ENCODE results near the gene HSP90AA1. TPM values are rescaled to one million over a fixed set of nuclear protein-coding genes. Genes with fewer than 3 reads are reported as not detected.

The HSP90AA1 gene
- total RNA-seq, 1 donor from 2014 or later = 120 TPM

DNA sequence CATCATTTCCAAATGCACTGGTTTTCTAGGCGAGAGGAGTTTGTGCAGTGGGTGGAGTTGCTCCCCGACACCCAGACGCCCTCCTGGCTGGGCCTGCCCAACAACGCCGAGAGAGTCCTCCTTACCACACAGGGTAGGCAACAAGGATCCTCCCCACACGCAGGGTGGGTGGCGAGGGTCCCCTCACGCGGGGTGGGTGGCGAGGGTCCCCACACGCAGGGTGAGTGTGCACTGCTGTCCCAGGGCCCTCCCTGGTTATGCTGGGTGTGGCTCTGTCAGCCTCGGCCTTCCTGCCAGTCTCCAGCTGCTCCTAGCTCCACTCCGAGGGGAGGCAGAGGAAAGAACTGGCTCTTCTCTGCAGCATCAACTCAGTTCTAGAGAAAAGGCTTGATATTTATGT is 42.3 kb downstream of the HSP90AA1 start:
- Histone ChIP-seq H3K4me1 (peaks cover 0 to 3% of the 10 kb centered on the region in 2 donors), H3K36me3 (peaks cover 79 to 89% of the 10 kb centered on the region in 2 donors), H3K27me3 (no peaks in the 10 kb centered on the region), H3K4me3 (no peak overlapping the region), H3K9me3 (no peaks in the 10 kb centered on the region), H3K27ac (no peak overlapping the region)
- DNase-seq (ENCODE audit: low spot score in 2 of 2) = no peak
- intact Hi-C loops (cut with DNase I) = no loop called here
- TF ChIP-seq, protein P1, sequence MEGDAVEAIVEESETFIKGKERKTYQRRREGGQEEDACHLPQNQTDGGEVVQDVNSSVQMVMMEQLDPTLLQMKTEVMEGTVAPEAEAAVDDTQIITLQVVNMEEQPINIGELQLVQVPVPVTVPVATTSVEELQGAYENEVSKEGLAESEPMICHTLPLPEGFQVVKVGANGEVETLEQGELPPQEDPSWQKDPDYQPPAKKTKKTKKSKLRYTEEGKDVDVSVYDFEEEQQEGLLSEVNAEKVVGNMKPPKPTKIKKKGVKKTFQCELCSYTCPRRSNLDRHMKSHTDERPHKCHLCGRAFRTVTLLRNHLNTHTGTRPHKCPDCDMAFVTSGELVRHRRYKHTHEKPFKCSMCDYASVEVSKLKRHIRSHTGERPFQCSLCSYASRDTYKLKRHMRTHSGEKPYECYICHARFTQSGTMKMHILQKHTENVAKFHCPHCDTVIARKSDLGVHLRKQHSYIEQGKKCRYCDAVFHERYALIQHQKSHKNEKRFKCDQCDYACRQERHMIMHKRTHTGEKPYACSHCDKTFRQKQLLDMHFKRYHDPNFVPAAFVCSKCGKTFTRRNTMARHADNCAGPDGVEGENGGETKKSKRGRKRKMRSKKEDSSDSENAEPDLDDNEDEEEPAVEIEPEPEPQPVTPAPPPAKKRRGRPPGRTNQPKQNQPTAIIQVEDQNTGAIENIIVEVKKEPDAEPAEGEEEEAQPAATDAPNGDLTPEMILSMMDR (IDR thresholded peaks at IDR 0.05) = no peak

DNA sequence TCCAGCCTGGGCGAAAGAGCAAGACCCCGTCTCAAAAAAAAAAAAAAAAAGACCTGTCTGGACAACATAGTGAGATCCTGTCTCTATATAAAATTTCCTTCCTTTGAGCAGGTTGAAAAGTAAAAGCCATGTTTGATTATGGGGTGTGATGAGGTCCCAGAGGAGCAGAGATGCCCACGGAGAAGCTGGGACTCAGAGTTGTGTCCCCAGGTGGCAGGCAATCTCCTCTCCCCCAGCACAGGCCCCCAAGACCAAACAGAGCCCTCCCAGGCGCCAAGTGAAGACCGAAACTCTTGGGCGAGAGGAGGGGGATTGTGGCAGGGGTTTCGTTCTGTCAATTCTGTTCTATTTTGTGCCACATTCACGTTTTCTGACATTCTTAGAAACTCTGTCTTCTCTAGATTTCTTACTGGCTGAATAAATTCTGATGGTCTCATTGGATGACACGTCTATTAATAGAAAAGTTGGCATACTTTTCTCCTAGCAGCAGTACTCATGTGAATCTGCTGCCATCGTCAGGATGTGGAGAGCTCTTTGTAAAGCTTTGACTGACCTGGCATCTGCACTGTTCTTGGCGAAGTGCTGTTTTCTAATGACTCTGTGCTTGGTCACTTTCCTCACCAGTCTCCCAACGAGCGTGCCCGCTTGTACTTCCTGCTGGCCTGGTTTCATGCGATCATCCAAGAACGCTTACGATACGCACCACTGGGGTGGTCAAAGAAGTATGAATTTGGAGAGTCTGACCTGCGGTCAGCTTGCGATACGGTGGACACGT is 43.4 kb downstream of the HSP90AA1 start:
- H3K9me3 ChIP-seq = no peaks in the 10 kb centered on the region
- TF ChIP-seq, protein P1 (IDR thresholded peaks at IDR 0.05) = no peak
- H3K27ac ChIP-seq = no peak overlapping the region
- H3K36me3 ChIP-seq = peaks cover 79 to 89% of the 10 kb centered on the region in 2 donors
- intact Hi-C loops (cut with DNase I) = no loop called here
- no peaks in the 10 kb centered on the region for H3K27me3 ChIP-seq
- H3K4me3 ChIP-seq = no peak overlapping the region
- no peak for DNase-seq (ENCODE audit: low spot score in 2 of 2)
- H3K4me1 ChIP-seq = peaks cover 0 to 3% of the 10 kb centered on the region in 2 donors

DNA sequence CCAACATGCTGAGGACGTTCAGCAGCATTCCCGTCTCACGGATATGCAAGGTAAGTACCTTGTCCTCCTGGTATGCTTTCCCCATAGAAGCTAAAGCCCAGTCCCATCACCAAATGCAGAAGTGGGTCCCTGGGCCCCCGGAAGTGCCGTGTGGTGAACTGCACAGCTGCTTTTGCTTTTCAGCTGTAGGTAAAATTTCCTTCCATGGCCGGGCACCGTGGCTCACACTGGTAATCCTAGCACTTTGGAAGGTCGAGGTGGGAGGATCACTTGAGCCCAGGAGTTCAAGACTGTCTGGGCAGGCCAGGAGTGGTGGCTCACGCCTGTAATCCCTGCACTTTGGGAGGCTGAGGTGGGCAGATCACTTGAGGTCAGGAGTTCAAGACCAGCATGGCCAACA is 44.1 kb downstream of the HSP90AA1 start:
- Histone ChIP-seq H3K27ac (no peak overlapping the region), H3K27me3 (no peaks in the 10 kb centered on the region), H3K9me3 (no peaks in the 10 kb centered on the region), H3K4me1 (peaks cover 0 to 3% of the 10 kb centered on the region in 2 donors), H3K4me3 (no peak overlapping the region), H3K36me3 (peaks cover 77 to 89% of the 10 kb centered on the region in 2 donors)
- TF ChIP-seq, protein P1 (IDR thresholded peaks at IDR 0.05) = no peak
- intact Hi-C loops (cut with DNase I) = no loop called here
- no peak for DNase-seq (ENCODE audit: low spot score in 2 of 2)

DNA sequence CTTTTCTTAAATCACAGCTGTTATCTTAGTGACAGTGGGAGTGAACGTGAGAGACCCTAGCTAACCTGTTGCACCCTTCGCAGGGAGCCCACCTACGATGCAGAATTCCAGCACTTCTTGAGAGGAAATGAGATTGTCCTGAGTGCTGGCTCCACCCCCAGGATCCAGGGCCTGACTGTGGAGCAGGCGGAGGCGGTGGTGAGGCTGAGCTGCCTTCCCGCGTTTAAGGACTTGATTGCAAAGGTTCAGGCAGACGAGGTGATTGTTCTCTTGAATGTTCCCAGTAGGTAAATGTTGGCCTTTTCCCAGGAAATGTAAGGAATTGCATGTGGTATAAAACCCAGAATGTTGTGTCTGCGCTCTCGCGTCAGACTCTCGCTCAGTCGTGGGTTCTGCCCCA is 46.7 kb downstream of the HSP90AA1 start:
- Histone ChIP-seq H3K4me1 (no peaks in the 10 kb centered on the region), H3K27me3 (no peaks in the 10 kb centered on the region), H3K27ac (no peak overlapping the region), H3K36me3 (peaks cover 98 to 99% of the 10 kb centered on the region in 2 donors), H3K9me3 (no peaks in the 10 kb centered on the region), H3K4me3 (no peak overlapping the region)
- TF ChIP-seq, protein P1 (IDR thresholded peaks at IDR 0.05) = no peak
- intact Hi-C loops (cut with DNase I) = no loop called here
- no peak for DNase-seq (ENCODE audit: low spot score in 2 of 2)

DNA sequence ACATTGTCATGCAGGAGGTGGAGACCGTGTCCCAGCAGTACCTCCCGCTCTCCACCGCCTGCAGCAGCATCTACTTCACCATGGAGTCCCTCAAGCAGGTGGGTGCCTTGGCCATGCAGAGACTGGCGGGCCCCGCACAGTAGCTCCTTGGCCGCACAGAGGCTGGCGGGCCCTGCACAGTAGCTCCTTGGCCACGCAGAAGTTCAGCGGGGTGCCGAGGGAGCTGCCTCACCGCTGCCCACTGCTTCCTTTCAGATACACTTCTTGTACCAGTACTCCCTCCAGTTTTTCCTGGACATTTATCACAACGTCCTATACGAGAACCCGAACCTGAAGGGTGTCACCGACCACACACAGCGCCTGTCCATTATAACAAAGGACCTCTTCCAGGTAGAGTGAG is 47.7 kb downstream of the HSP90AA1 start:
- Histone ChIP-seq H3K4me1 (no peaks in the 10 kb centered on the region), H3K27me3 (no peaks in the 10 kb centered on the region), H3K4me3 (no peak overlapping the region), H3K9me3 (no peaks in the 10 kb centered on the region), H3K27ac (no peak overlapping the region), H3K36me3 (peaks cover 98 to 99% of the 10 kb centered on the region in 2 donors)
- TF ChIP-seq, protein P1 (IDR thresholded peaks at IDR 0.05) = no peak
- no peak for DNase-seq (ENCODE audit: low spot score in 2 of 2)
- intact Hi-C loops (cut with DNase I) = no loop called here

All from ascending aorta (tissue), 2 donors.